Prostate gland (tissue), 2 donors: ENCODE results near the gene UGGT1. TPM values are rescaled to one million over a fixed set of nuclear protein-coding genes. Genes with fewer than 3 reads are reported as not detected.

Experiments
- DNase-seq: peaks from one replicate; pipeline ENCODE4 v3.0.0-alpha.2; 2019; ENCODE audit warnings: low spot score
- H3K27ac ChIP-seq, 2 donors: fragments of 200-600 bp; sonication (generic); 2 replicates each; pipeline ENCODE4 v1.5.1; 2017 to 2019
- H3K27me3 ChIP-seq: fragments of 200-600 bp; sonication (generic); replicated peaks from 2 replicates; pipeline ENCODE4 v1.5.1; 2019; ENCODE audit not compliant: insufficient read depth
- H3K36me3 ChIP-seq, 2 donors: fragments of 200-600 bp; sonication (generic); 1 replicate in 1 of 2; 2 replicates in 1 of 2; pipeline versions ENCODE4 v1.5.1 to v1.8.1; 2017 to 2019
- H3K4me1 ChIP-seq: fragments of 200-600 bp; sonication (generic); replicated peaks from 2 replicates; pipeline ENCODE4 v1.5.1; 2019
- H3K4me3 ChIP-seq, 2 donors: fragments of 200-600 bp; sonication (generic); 2 replicates each; pipeline ENCODE4 v1.5.1; 2017 to 2019
- H3K9me3 ChIP-seq: fragments of 200-600 bp; sonication (generic); 2 replicates; pipeline ENCODE4 v1.5.1; 2017
- POLR2A ChIP-seq: fragments of 450-650 bp; IDR thresholded peaks from one replicate; pipeline ENCODE4 v1.6.1; 2016; ENCODE audit warnings: antibody characterized with exemption, mild to moderate bottlenecking
- POLR2AphosphoS5 ChIP-seq: sonication (generic); formaldehyde crosslinking; IDR thresholded peaks from one replicate; pipeline ENCODE4 v1.6.1; 2017; ENCODE audit warnings: antibody characterized with exemption
- WGBS: methylation state at CpG from one replicate; pipeline ENCODE4 v1.1.5; 2018; 5-methylcytosine and 5-hydroxymethylcytosine counted together
- intact Hi-C: fragments of 100-400 bp; cut with DNase I; formaldehyde crosslinking; loops from one replicate; pipeline ENCODE4 v1.14.2; 2022
- total RNA-seq, 2 donors: library from RNA; depleted of rRNA; stranded (reverse); fragments of >200 nt; gene quantifications; one replicate each; pipeline ENCODE4 v1.1.0, GENCODE V29; 2016
- TF ChIP-seq, protein P1 (sequence below), 4 experiments: fragments of 200-600 bp in 2 of 4; fragments of 450-650 bp in 2 of 4; sonication (generic) in 2 of 4; IDR thresholded peaks; 1 replicate in 3 of 4; 2 replicates in 1 of 4; pipeline ENCODE4 v1.5.1; 2016 to 2019; ENCODE audit warnings: antibody characterized with exemption in 4 of 4, mild to moderate bottlenecking in 2 of 4, moderate library complexity in 2 of 4

Gene UGGT1
- total RNA-seq, 2 donors from 2014 or later: 34.7 to 45.2 TPM

DNA sequence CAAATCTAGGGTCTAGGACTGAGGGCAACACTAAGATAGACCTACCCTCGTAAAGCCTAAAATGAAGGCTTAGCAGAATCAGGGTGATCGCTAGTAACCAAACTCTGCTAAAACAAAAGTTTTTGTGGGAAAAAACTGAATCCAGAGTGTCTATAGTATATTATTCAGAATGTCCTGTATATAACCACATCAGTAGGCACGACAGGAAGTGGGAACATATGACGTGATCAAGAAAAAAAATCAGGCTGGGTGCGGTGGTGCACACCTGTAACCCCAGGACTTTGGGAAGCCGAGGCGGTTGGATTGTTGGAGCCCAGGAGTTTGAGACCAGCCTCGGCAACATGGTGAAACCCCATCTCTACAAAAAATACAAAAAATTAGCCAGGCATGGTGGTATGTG, 106.1 kb downstream of the UGGT1 start:
- no peaks in the 10 kb centered on the region for H3K4me1 ChIP-seq
- no peak overlapping the region for H3K4me3 ChIP-seq
- WGBS: 94% methylated on average over 8 of the region's 8 CpGs
- intact Hi-C loops: no loop called here
- DNase-seq: no peak
- H3K9me3 ChIP-seq: no peaks in the 10 kb centered on the region
- H3K36me3 ChIP-seq: no peaks in the 10 kb centered on the region
- TF ChIP-seq POLR2A (no peak), POLR2AphosphoS5 (no peak)
- TF ChIP-seq, protein P1, sequence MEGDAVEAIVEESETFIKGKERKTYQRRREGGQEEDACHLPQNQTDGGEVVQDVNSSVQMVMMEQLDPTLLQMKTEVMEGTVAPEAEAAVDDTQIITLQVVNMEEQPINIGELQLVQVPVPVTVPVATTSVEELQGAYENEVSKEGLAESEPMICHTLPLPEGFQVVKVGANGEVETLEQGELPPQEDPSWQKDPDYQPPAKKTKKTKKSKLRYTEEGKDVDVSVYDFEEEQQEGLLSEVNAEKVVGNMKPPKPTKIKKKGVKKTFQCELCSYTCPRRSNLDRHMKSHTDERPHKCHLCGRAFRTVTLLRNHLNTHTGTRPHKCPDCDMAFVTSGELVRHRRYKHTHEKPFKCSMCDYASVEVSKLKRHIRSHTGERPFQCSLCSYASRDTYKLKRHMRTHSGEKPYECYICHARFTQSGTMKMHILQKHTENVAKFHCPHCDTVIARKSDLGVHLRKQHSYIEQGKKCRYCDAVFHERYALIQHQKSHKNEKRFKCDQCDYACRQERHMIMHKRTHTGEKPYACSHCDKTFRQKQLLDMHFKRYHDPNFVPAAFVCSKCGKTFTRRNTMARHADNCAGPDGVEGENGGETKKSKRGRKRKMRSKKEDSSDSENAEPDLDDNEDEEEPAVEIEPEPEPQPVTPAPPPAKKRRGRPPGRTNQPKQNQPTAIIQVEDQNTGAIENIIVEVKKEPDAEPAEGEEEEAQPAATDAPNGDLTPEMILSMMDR (IDR thresholded peaks at IDR 0.05): no peak
- no peak overlapping the region for H3K27ac ChIP-seq
- H3K27me3 ChIP-seq: no peaks in the 10 kb centered on the region

DNA sequence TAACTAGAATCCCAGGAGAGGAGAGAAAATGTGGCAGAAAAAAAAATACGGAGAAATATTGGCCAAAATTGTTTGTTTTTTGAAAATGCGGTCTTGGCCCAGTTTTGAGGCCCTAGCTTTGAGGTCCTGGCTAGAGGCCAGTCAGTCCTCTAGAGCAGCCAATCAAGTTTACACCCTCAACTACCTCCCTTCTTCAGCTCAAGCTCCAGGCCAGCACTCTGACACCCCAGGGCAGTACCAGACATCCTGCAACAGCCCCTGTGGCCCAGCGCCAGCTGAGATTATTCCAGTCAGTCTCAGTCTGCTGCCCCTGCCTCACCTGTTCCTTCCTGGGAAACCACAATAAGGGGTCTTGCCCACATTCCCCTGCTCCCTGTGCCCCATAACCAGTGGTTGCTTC, 107.7 kb downstream of the UGGT1 start:
- intact Hi-C loops: no loop called here
- Histone ChIP-seq H3K9me3 (no peaks in the 10 kb centered on the region), H3K4me1 (no peaks in the 10 kb centered on the region), H3K36me3 (no peaks in the 10 kb centered on the region), H3K27me3 (no peaks in the 10 kb centered on the region), H3K27ac (no peak overlapping the region), H3K4me3 (no peak overlapping the region)
- DNase-seq: no peak
- TF ChIP-seq POLR2A (no peak), POLR2AphosphoS5 (no peak)
- TF ChIP-seq, protein P1 (IDR thresholded peaks at IDR 0.05): no peak
- 67% methylated on average over 3 of the region's 3 CpGs for WGBS

DNA sequence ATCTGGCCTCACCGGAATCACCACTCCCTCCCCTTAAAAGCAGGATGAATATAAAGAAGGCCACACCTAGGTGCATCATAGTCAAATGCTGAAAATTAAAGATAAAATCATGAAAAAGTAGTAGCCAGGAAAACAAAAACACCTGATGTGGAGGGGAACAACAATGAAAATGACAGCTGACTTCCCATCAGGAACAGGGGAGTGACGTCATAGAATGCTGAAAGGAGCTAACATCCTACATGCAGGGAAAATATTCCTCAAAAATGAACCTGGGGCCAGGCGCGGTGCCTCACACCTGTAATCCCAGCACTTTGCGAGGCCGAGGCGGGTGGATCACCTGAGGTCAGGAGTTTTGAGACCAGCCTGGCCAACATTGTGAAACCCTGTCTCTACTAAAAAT, 108.1 kb downstream of the UGGT1 start:
- Histone ChIP-seq H3K9me3 (no peaks in the 10 kb centered on the region), H3K27ac (no peak overlapping the region), H3K4me3 (no peak overlapping the region), H3K4me1 (no peaks in the 10 kb centered on the region), H3K36me3 (no peaks in the 10 kb centered on the region), H3K27me3 (no peaks in the 10 kb centered on the region)
- 94% methylated on average over 7 of the region's 7 CpGs for WGBS
- no peak for DNase-seq
- intact Hi-C loops: no loop called here
- TF ChIP-seq, protein P1 (IDR thresholded peaks at IDR 0.05): no peak
- TF ChIP-seq POLR2A (no peak), POLR2AphosphoS5 (no peak)

DNA sequence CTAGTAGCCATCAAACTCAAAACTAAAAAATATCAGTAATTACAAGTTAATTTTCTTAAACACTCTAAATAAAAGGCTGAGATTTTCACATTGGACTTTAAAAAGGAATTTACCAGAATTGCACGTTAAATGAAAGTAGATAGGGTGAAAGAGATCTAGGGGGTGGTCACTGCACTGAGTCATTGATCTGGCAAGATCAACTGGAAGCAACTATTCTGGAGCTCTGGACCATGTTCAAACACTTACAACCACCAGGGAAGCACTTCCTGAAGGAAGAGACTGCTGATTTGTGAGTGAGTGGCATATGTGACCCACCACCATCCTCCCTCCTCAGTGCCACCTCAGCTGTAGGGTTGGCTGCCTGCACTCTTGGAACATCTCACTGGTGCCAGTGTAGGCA, 111.8 kb downstream of the UGGT1 start:
- no peak for DNase-seq
- no peak overlapping the region for H3K27ac ChIP-seq
- intact Hi-C loops: no loop called here
- no peaks in the 10 kb centered on the region for H3K36me3 ChIP-seq
- WGBS: 60% methylated on average over 1 of the region's 1 CpG
- no peak for TF ChIP-seq POLR2A
- TF ChIP-seq, protein P1 (IDR thresholded peaks at IDR 0.05): no peak
- TF ChIP-seq POLR2AphosphoS5: no peak
- H3K4me3 ChIP-seq: no peak overlapping the region
- H3K9me3 ChIP-seq: no peaks in the 10 kb centered on the region
- H3K4me1 ChIP-seq: no peaks in the 10 kb centered on the region
- no peaks in the 10 kb centered on the region for H3K27me3 ChIP-seq

DNA sequence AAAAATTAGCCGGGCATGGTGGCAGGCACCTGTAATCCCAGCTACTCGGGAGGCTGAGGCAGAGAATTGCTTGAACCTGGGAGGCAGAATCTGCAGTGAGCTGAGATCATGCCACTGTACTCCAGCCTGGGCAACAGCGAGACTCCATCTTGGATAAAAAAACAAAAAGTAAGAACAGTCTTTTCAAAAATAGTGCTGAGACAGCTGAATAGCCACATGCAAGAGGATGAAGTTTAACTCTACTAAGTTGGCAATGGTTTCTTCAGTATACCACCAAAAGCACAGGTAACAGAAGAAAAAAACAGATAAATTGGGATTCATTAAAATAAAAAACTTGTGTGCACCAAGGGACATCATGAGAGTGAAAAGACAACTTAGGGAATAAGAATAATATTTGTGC, 115.2 kb downstream of the UGGT1 start:
- intact Hi-C loops: no loop called here
- H3K4me3 ChIP-seq: no peak overlapping the region
- H3K27me3 ChIP-seq: no peaks in the 10 kb centered on the region
- H3K9me3 ChIP-seq: no peaks in the 10 kb centered on the region
- H3K27ac ChIP-seq: no peak overlapping the region
- TF ChIP-seq, protein P1 (IDR thresholded peaks at IDR 0.05): no peak
- TF ChIP-seq POLR2A (no peak), POLR2AphosphoS5 (no peak)
- WGBS: 97% methylated on average over 3 of the region's 3 CpGs
- no peak for DNase-seq
- H3K36me3 ChIP-seq: no peaks in the 10 kb centered on the region
- H3K4me1 ChIP-seq: no peaks in the 10 kb centered on the region
